ENCODE data around the gene LRTM2. TPM values are rescaled to one million over a fixed set of nuclear protein-coding genes. Genes with fewer than 3 reads are reported as not detected.

Gene LRTM2
- total and polyA plus RNA-seq, 2 of the 4 experiments (the other 2 are of a cell fraction) = not detected

GRCh38 chr12:1790444-1790843 is 29.9 kb upstream of the LRTM2 start:
- DNase-seq (no peak), ATAC-seq (ENCODE audit: low read depth) (no peak)
- dilution Hi-C loops (cut with HindIII; ENCODE audit: low sequenced_read_pairs, unreplicated experiment) (no loop called here), in situ Hi-C loops (cut with MboI; ENCODE audit: low sequenced_read_pairs) (loop anchor here (5.0 kb wide), 1 partner anchor 147 kb away; no protein-coding TSS in a partner anchor), intact Hi-C loops (cut with micrococcal nuclease) (loop anchor here (5.0 kb wide), 1 partner anchor 158 kb away; no protein-coding TSS in a partner anchor)
- Histone ChIP-seq H3K4me1 (ENCODE audit: control insufficient read depth, insufficient read depth, low read length) (no peaks in the 10 kb centered on the region), H3K23ac (ENCODE audit: low read depth, low read length) (no peak overlapping the region), H3K4me2 (ENCODE audit: low read depth, low read length) (no peak overlapping the region), H3K9me1 (ENCODE audit: insufficient read depth, low read length) (0 out of 2 replicates have a peak, but pooled peaks cover 2% of the 10 kb centered on the region), H2BK120ac (ENCODE audit: low read depth, low read length) (no peak overlapping the region), H4K8ac (ENCODE audit: low read depth in 2 of 2, low read length in 2 of 2) (no peak overlapping the region), H3K79me1 (ENCODE audit: low read depth in 1 of 2, low read length in 2 of 2) (0 out of 4 replicates have a peak, but pooled peaks cover under 1 to 5% of the 10 kb centered on the region in 2 experiments), H2AK5ac (ENCODE audit: low read depth, low read length) (0 out of 2 replicates have a peak overlapping the region, but pooled peaks have one; percentile 16), H2BK15ac (ENCODE audit: low read depth, low read length) (no peak overlapping the region), H3K14ac (replicated peaks; ENCODE audit: low read depth, low read length) (no peak overlapping the region), H4K5ac (ENCODE audit: low read depth, low read length) (no peak overlapping the region), H3K9me3 (ENCODE audit: control insufficient read depth, insufficient read depth, low read length) (no peaks in the 10 kb centered on the region), H2BK5ac (ENCODE audit: low read depth, low read length, poor library complexity, severe bottlenecking) (no peak overlapping the region), H2AK9ac (replicated peaks; ENCODE audit: low read depth, low read length, poor library complexity) (no peak overlapping the region), H3K4ac (ENCODE audit: low read depth, low read length) (no peak overlapping the region), H4K91ac (ENCODE audit: insufficient read depth, low read depth, low read length) (no peak overlapping the region), H3K18ac (ENCODE audit: low read depth, low read length) (no peak overlapping the region), H3K9ac (ENCODE audit: low read depth, low read length) (no peak overlapping the region), H2AFZ (replicated peaks; ENCODE audit: low read length, poor library complexity) (no peak overlapping the region), H3K27me3 (ENCODE audit: control insufficient read depth, insufficient read depth, low read length) (no peaks in the 10 kb centered on the region), H2BK20ac (ENCODE audit: low read depth, low read length) (no peak overlapping the region), H3K4me3 (ENCODE audit: insufficient read depth, low read depth, low read length) (no peak overlapping the region), H3K27ac (ENCODE audit: insufficient read depth, low read length) (no peak overlapping the region), H4K20me1 (ENCODE audit: insufficient read depth, low read length) (0 out of 2 replicates have a peak, but pooled peaks cover 6% of the 10 kb centered on the region), H3K56ac (ENCODE audit: extremely low read depth, insufficient read depth, low read length) (no peak overlapping the region), H3K36me3 (ENCODE audit: control insufficient read depth, insufficient read depth, low read length) (peaks cover 10% of the 10 kb centered on the region)
- WGBS, 2 experiments (ENCODE audit: extremely low coverage in 2 of 2, insufficient read length in 1 of 2) = no CpG with 5 or more reads among the region's 7 CpGs
- POLR2A ChIA-PET (ENCODE audit: unreplicated experiment) = no interaction called here
- CTCF ChIA-PET = interaction anchor here (1.3 to 2.8 kb wide), 5 partner anchors 8 to 155 kb away, joined by 4 to 11 read pairs (median 7); no protein-coding TSS in a partner anchor
- no TSS peak for BruUV-seq (replicated peaks)
- TF ChIP-seq RCOR1 (IDR thresholded peaks at IDR 0.05; ENCODE audit: insufficient replicate concordance, low read length) (no peak), SMC3 (IDR thresholded peaks at IDR 0.05; ENCODE audit: low read depth, low read length) (no peak)

All from IMR-90 (cell line).